GM20000 (cell line): ENCODE data around the gene DPF3.

Source experiments
- DNase-seq: peaks from one replicate; pipeline ENCODE4 v3.0.0; 2012; ENCODE audit warnings: low spot score
- CTCF ChIP-seq: IDR thresholded peaks from 2 replicates; pipeline ENCODE4 v1.5.1; 2012; ENCODE audit warnings: mild to moderate bottlenecking, control low read depth; ENCODE audit errors: extremely low read depth, missing control alignments

Gene DPF3

GRCh38 chr14:72892879-72893635 is 844 bp downstream of the DPF3 start:
- peak; percentile 52 for DNase-seq
- no peak for TF ChIP-seq CTCF

- DNase-seq = peak; percentile 27
- TF ChIP-seq CTCF = no peak
These were observed 1.6 kb downstream of the DPF3 start for GRCh38 chr14:72892103-72892878.

- TF ChIP-seq CTCF = no peak
- DNase-seq = no peak
These were observed 2.2 kb downstream of the DPF3 start for GRCh38 chr14:72891666-72892102.

GRCh38 chr14:72889366-72889765 is 4.5 kb downstream of the DPF3 start:
- TF ChIP-seq CTCF = no peak
- DNase-seq = no peak

GRCh38 chr14:72888636-72889201 is 5.2 kb downstream of the DPF3 start:
- DNase-seq = no peak
- TF ChIP-seq CTCF = no peak

GRCh38 chr14:72888192-72888591 is 5.7 kb downstream of the DPF3 start:
- TF ChIP-seq CTCF = no peak
- DNase-seq = no peak

- DNase-seq = no peak
- no peak for TF ChIP-seq CTCF
These were observed 6.4 kb downstream of the DPF3 start for GRCh38 chr14:72887514-72887913.
